DOHH2 (cell line): ENCODE data around the gene NRXN3.

Experiments
- H3F3A ChIP-seq: fragments of 200-600 bp; sonication (generic), shearing (Covaris generic); 2 replicates; pipeline ENCODE4 v1.6.0; 2016; ENCODE audit warnings: antibody characterized with exemption, mild to moderate bottlenecking; ENCODE audit not compliant: control insufficient read depth, insufficient read depth
- H3K27ac ChIP-seq: fragments of 200-600 bp; sonication (generic); 2 replicates; pipeline ENCODE4 v1.5.1; 2014; ENCODE audit warnings: low read depth, mild to moderate bottlenecking, low read length, moderate library complexity
- H3K27me3 ChIP-seq: fragments of 200-600 bp; sonication (generic); 2 replicates; pipeline ENCODE4 v1.6.1; 2014; ENCODE audit warnings: mild to moderate bottlenecking, low read length, mixed read lengths; ENCODE audit not compliant: control insufficient read depth
- H3K36me3 ChIP-seq: fragments of 200-600 bp; sonication (generic); 2 replicates; pipeline ENCODE4 v1.6.1; 2014; ENCODE audit warnings: mild to moderate bottlenecking, low read length, moderate library complexity, mixed read lengths; ENCODE audit not compliant: control insufficient read depth
- H3K4me1 ChIP-seq: fragments of 200-600 bp; sonication (generic); 2 replicates; pipeline ENCODE4 v1.6.1; 2014; ENCODE audit warnings: mild to moderate bottlenecking, low read length, mixed read lengths; ENCODE audit not compliant: control insufficient read depth
- H3K4me2 ChIP-seq: fragments of 200-600 bp; sonication (generic); 2 replicates; pipeline ENCODE4 v1.6.0; 2014; ENCODE audit warnings: mild to moderate bottlenecking, low read length, moderate library complexity
- H3K4me3 ChIP-seq: fragments of 200-600 bp; sonication (generic); 2 replicates; pipeline ENCODE4 v1.5.1; 2014; ENCODE audit warnings: mild to moderate bottlenecking, low read length, mixed read lengths
- H3K79me2 ChIP-seq: fragments of 200-600 bp; sonication (generic); 2 replicates; pipeline ENCODE4 v1.6.1; 2014; ENCODE audit warnings: mild to moderate bottlenecking, low read length, mixed read lengths; ENCODE audit not compliant: control insufficient read depth
- H3K9me2 ChIP-seq: fragments of 200-600 bp; sonication (generic); replicated peaks from 2 replicates; pipeline ENCODE4 v1.6.1; 2014; ENCODE audit warnings: mild to moderate bottlenecking, low read length, mixed read lengths; ENCODE audit not compliant: control insufficient read depth
- H3K9me3 ChIP-seq: fragments of 200-600 bp; sonication (generic); 2 replicates; pipeline ENCODE4 v1.6.1; 2014; ENCODE audit warnings: antibody characterized with exemption, low read length, mixed read lengths; ENCODE audit not compliant: control insufficient read depth, insufficient read depth
- H4K20me1 ChIP-seq: fragments of 200-600 bp; sonication (generic); 2 replicates; pipeline ENCODE4 v1.6.0; 2014; ENCODE audit warnings: low read depth, mild to moderate bottlenecking, antibody characterized with exemption, low read length, moderate library complexity; ENCODE audit not compliant: control insufficient read depth, insufficient read depth
- CTCF ChIP-seq: fragments of 200-600 bp; sonication (generic); IDR thresholded peaks from one replicate; pipeline ENCODE4 v1.5.1; 2014; ENCODE audit warnings: antibody characterized with exemption, mild to moderate bottlenecking, low read depth, low read length; ENCODE audit not compliant: poor library complexity, severe bottlenecking
- EZH2phosphoT487 ChIP-seq: fragments of 200-600 bp; sonication (generic); IDR thresholded peaks from 2 replicates; pipeline ENCODE4 v1.6.1; 2017; ENCODE audit warnings: borderline replicate concordance, mild to moderate bottlenecking, antibody characterized with exemption, low read length, moderate library complexity, mixed read lengths

The NRXN3 gene

GRCh38 chr14:79915406-79915805 is 1745.2 kb downstream of the NRXN3 start:
- H3K79me2 ChIP-seq = no peaks in the 10 kb centered on the region
- H3K27ac ChIP-seq = no peak overlapping the region
- no peak overlapping the region for H3K4me2 ChIP-seq
- H3K4me1 ChIP-seq = no peaks in the 10 kb centered on the region
- no peak overlapping the region for H3K4me3 ChIP-seq
- no peaks in the 10 kb centered on the region for H3K27me3 ChIP-seq
- H3F3A ChIP-seq = no peaks in the 10 kb centered on the region
- no peaks in the 10 kb centered on the region for H4K20me1 ChIP-seq
- H3K36me3 ChIP-seq = no peaks in the 10 kb centered on the region
- H3K9me2 ChIP-seq = no peaks in the 10 kb centered on the region
- no peaks in the 10 kb centered on the region for H3K9me3 ChIP-seq
- TF ChIP-seq EZH2phosphoT487 (no peak), CTCF (no peak)

- no peak overlapping the region for H3K4me2 ChIP-seq
- no peaks in the 10 kb centered on the region for H3K36me3 ChIP-seq
- no peaks in the 10 kb centered on the region for H3K9me3 ChIP-seq
- H3K9me2 ChIP-seq = no peaks in the 10 kb centered on the region
- no peaks in the 10 kb centered on the region for H3F3A ChIP-seq
- H4K20me1 ChIP-seq = no peaks in the 10 kb centered on the region
- no peak overlapping the region for H3K27ac ChIP-seq
- no peaks in the 10 kb centered on the region for H3K79me2 ChIP-seq
- no peak overlapping the region for H3K4me3 ChIP-seq
- TF ChIP-seq CTCF = no peak
- no peak for TF ChIP-seq EZH2phosphoT487
- H3K4me1 ChIP-seq = no peaks in the 10 kb centered on the region
- H3K27me3 ChIP-seq = no peaks in the 10 kb centered on the region
These were observed 1746.1 kb downstream of the NRXN3 start for GRCh38 chr14:79916281-79916680.

- H3K4me1 ChIP-seq = no peaks in the 10 kb centered on the region
- H3K79me2 ChIP-seq = no peaks in the 10 kb centered on the region
- H4K20me1 ChIP-seq = no peaks in the 10 kb centered on the region
- no peaks in the 10 kb centered on the region for H3K9me3 ChIP-seq
- no peaks in the 10 kb centered on the region for H3F3A ChIP-seq
- TF ChIP-seq CTCF (no peak), EZH2phosphoT487 (no peak)
- no peak overlapping the region for H3K4me2 ChIP-seq
- H3K4me3 ChIP-seq = no peak overlapping the region
- no peaks in the 10 kb centered on the region for H3K9me2 ChIP-seq
- no peak overlapping the region for H3K27ac ChIP-seq
- H3K36me3 ChIP-seq = no peaks in the 10 kb centered on the region
- H3K27me3 ChIP-seq = no peaks in the 10 kb centered on the region
These were observed 1746.7 kb downstream of the NRXN3 start for GRCh38 chr14:79916892-79917291.
